ENCODE measurements around the gene UQCR11.
"Not testable (repeated sequence)": the region's sequence is repeated elsewhere in the genome, so short reads cannot be mapped to it uniquely, and the experiment has no call there.

UQCR11 gene

GRCh38 chr19:1605236-1606137 is at the start of gene UQCR11:
TSS of gene UQCR11 (minus strand) at chr19:1605462. CDS start at chr19:1605409, 53 bp downstream.
- peak; percentile 79 to 87 for DNase-seq (ENCODE audit: low read depth in 1 of 2, low spot score in 1 of 2)

- no peak for DNase-seq (ENCODE audit: low read depth in 1 of 2, low spot score in 1 of 2)
Measured at GRCh38 chr19:1654178-1654792, 49.0 kb upstream of the UQCR11 start.

DNA sequence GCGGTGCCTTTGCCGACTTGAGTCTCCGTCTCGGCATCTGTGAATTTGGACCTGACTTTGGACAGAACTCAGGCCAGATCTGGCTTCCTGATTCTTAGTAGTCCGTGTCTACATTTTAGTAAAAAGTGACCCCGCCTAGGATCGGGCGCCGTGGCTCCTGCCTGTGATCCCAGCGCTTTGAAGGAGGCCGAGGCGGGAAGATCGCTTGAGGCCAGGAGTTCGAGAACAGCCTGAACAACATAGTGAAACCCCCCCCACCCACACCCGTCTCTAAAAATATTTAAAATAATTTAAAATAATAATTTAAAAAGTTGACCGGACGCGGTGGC is 48.0 kb upstream of the UQCR11 start:
- DNase-seq (ENCODE audit: low read depth in 1 of 2, low spot score in 1 of 2): no peak

DNA sequence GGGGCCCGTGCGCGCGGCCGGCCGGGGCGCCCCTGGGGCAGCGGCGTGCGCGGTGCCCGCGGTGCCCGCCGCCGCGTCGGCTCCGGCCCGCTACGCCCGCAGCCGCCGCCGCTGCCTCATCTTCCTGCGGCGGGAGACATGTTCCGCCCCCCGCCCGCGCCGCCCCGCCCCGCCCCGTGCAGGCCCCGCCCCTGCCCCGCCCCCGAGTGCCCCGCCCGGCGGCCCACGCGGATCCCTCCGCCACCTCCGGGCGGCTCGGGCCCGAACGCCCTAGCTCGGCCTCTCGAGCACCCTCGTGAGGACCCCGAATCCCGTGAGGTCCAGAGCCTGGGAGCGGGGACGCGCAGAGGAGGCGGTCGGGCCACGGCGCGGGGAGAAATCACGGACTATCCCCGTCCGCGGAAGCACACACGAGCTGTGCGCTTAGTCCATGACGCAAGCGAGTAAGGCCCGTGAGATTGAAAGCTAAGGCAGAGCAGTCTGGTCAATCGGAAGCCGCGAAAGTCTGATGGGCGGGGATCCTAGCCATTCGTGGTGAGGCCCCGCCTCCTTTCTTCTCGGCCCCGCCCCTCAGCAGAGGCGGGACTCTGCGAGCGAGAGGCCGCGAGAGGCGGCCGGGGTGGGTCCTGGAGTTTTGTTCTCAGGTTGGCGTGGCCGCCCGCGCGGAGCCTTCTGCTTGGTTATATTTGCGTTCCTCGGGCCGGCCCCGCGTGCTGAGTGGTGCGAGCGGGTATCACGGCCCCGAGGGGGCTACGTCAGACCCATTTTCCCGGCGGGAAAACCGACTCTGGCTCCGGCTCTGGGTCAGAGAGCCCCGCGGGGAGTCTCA is 47.4 kb upstream of the UQCR11 start, which contains the start of gene TCF3:
TCF3 (minus strand) TSS at position 145 of the 829 bp plus-strand sequence. CDS start 2,367 bp downstream, outside the sequence.
- DNase-seq (ENCODE audit: low read depth in 1 of 2, low spot score in 1 of 2): peak; percentile 94 to 98

DNA sequence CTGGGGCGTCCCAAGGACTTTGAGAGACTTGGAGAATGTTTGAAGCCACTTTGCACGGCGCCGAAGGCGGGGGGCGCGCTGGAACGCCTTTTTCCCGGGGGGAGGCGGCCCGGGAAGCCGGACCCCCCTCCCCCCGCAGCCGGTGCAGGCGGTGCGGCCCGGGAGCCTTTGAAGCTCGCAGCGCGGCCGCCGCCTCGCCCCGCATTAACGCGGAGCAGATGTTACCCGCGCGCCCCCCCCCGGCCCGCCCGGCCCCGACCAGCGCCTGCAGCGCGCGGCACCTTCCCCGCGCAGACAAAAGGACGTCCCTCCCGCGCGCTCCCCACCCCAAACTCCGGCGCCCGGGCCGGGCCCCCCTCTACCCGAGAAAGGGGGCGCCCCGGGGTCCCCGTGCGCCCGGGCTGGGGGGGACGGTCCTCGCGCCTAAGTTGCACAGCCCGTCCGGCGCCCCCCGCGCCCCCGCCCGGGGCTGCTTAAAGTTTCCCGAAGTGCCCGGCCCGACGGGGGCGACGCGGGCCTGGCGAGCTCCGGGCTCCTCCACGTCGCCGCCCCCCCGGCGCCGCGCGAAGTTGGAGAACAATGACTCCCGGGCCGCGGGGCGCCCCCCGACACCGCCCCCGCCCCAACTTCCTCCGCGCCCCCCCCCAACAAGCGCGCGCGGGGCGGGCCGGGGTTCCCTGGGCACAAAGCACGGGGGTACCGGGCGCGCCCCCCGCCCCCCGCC is 46.5 kb upstream of the UQCR11 start:
- no peak for DNase-seq (ENCODE audit: low read depth in 1 of 2, low spot score in 1 of 2)

DNA sequence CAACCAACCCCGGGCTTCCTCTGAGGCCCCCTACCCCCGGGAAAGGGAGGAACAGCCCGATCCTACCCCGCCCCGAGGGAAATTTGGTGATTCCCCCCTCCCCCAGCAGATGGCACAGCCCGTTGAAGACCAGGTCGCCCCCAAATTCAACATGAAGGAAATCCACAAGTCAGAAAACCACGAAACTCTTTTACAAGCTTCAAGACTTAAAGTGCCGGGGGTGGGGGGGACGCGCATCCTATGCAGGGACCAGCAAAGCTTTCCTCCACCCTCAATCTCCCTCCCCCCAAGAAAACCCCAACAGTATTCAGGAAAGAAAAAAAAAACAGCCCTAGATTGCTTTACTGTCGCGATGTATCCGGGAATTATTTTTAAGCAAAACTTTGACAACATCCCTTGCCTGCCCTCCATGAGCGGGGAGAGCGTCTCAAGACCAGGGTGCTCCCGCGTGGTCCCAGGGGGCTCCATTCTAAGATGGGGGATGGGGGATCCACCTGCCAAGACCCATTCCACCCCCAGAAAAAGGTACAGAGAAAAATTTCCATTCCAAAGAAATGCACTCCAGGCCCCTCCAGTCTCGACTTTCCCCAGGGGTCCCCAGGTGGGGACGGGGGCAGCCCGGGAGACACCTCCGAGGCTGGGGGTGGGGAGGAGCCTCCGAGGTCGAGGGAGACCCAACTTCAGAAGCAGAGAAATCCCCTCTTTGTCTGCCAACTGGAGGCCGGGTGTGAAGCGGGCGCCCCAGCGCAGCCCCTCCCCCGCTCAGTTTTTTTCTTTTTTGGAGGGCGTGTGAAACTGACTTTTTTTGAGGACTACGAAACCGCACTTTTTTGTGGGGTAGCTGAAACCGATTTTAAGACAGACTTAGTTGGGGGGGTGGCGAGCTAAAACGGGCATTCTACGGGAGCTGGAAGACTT is 45.6 kb upstream of the UQCR11 start:
- peak in 1 of 2 donors; percentile 39 for DNase-seq (ENCODE audit: low read depth in 1 of 2, low spot score in 1 of 2)

DNA sequence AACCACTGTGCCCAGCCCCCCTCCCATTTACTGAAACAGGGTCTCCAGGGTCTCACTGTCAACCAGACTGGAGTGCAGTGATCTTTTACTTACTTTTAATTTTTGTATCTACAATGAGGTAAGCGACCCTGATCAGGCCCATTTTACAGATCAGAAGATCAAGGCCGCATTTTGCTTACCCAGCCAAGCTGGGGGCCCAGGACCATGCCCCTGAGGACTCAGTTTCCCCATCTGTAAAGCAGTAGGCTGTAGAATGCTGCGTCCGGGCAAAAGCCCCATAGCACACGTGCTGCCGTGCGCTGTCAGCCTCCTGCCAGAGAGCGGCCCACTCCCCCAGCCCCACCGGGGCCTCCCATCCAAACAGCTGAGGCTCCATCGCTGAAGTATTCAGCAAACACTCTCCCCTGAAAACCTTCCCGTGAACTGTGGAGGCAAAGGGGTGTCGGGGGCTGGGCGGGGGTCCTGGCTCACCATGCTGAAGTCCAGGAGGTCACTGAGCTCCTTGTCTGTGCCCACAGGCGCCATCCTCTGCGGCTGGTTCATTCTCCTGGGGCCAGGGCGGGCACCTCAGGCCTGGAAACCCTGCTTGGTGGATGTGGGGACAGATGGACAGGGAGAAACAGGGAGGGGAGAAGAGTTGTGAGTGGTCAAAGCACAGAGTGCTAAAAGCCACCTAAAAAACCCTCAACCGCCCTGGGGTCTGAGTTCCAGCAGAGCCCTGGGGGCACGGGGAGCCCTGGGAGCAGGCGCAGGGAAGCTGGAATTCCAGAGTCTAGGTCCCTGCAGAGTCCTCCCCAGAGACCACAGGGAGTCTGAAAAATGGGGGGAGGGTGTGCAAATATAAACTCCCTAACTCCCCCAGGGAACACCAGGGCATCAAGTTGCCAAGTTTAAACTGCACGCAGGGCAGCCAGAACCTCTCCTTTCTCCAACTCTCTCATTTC is 44.7 kb upstream of the UQCR11 start:
- DNase-seq (ENCODE audit: low read depth in 1 of 2, low spot score in 1 of 2): no peak

DNA sequence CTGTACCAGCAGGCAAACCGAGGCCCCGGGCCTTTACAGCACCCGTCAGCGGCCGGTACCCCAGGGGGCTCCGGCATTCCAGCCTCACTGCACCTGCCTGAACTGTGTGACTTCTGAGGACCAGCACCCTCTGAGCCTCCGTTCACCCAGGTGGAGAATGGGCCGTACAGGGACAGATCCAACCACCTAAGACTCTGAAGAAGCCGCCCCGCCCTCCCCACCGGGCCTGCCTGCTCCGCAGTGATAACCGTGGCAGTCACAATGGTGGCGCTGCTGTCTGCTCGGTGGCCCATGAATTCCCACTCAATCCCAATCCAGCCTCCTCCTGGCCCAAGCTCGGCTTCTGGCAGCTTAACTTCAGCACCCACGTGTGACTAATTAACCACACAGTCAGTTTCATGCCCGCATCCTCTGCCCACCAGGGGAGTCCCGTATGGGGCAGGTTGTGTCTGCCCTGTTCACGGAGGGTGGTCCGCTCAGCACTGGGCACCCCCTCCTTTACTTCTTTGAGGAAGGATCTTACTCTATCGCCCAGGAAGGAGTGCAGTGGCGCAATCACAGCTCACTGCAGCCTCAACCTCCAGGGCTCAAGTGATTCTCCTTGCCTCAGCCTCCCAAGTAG is 43.8 kb upstream of the UQCR11 start:
- DNase-seq (ENCODE audit: low read depth in 1 of 2, low spot score in 1 of 2): no peak

- no peak for DNase-seq (ENCODE audit: low read depth in 1 of 2, low spot score in 1 of 2)
Measured at GRCh38 chr19:1648459-1648849, 43.2 kb upstream of the UQCR11 start.

DNA sequence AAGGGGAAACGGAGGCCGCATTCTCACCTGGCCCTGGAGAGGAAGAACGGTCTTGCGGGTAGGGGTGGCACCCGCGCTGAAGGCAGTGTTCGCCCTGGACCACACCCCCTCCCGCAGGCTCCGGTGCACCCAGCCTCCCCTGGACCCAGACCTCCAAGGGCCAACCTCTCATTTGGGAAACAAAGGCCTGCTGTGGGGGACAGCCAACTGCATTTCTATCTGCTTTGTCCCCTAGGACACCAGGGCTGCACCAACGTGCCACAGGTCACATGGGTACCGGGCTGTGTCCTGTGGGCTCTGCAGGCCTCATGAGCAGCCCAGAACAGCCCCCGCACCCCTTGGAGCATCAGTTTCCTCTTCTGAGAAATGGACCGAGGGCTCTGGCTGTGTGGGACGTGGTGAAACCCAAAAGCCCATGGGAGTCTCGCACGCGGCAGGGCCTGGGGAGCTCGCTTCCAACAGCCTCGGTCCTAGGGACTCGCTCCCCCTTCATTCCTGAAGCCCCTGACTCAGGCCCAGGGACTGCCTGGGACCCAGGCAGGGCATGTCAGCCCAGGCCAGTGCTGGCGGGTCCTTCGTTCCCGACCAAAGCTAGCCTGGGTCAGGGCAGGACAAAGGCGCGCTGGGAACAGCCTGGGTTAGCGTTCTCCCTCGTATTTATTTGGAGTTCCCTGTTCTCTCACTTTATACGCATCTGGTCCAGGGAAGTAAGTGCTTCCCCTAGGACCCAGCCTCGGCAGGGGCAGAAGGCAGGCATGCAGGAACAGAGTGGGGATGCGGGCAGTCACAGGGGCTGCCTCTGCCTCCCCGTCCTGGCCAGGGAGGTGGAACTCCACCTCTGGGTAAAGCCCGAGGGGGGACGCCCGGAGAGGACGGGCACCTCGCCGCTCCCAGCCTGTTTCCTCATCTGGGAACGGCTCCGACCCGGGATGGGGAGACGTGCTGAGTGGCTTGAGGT is 42.5 kb upstream of the UQCR11 start:
- DNase-seq (ENCODE audit: low read depth in 1 of 2, low spot score in 1 of 2): no peak

- DNase-seq (ENCODE audit: low read depth in 1 of 2, low spot score in 1 of 2): no peak
Measured at GRCh38 chr19:1646659-1647453, 41.6 kb upstream of the UQCR11 start.

- no peak for DNase-seq (ENCODE audit: low read depth in 1 of 2, low spot score in 1 of 2)
Measured at GRCh38 chr19:1646149-1646548, 40.9 kb upstream of the UQCR11 start.

GRCh38 chr19:1645299-1645698 is 40.0 kb upstream of the UQCR11 start:
- no peak for DNase-seq (ENCODE audit: low read depth in 1 of 2, low spot score in 1 of 2)

- no peak for DNase-seq (ENCODE audit: low read depth in 1 of 2, low spot score in 1 of 2)
Measured at GRCh38 chr19:1644070-1644469, 38.8 kb upstream of the UQCR11 start.

- DNase-seq (ENCODE audit: low read depth in 1 of 2, low spot score in 1 of 2): not testable (repeated sequence)
Measured at GRCh38 chr19:1640893-1641448, 35.7 kb upstream of the UQCR11 start.

Data from activated T-helper 1 cell treated with anti-CD3 and anti-CD28 coated beads, Interleukin-2, amount 50 U/mL, for 16 hours (primary cell).